GDM1 (cell line): ENCODE results near the gene BICDL2.

Experiments used
- DNase-seq: peaks from one replicate; lab custom pipeline; 2025; lab: John Stamatoyannopoulos, UW

The BICDL2 gene

GRCh38 chr16:2985462-2985861 is 51.3 kb downstream of the BICDL2 start:
- no peak for DNase-seq

DNA sequence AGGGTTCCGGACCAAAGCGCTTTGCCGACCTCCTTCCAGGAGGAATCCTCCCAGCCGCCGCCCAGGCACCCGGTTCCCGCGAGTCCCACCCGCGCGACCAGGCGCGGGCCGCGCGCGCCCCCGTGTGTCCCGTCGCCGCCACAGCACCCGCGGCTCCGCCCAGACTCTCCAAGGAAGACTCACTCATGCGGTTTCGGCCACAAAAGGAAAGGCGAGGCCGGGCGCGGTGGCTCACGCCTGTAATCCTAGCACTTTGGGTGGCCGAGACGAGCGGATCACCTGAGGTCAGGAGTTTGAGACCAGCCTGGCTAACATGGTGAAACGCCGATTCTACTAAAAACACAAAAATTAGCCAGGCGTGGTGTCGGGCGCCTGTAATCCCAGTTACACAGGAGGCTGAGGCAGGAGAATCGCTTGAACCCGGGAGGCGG is 53.0 kb downstream of the BICDL2 start:
- peak; percentile 68 for DNase-seq

DNA sequence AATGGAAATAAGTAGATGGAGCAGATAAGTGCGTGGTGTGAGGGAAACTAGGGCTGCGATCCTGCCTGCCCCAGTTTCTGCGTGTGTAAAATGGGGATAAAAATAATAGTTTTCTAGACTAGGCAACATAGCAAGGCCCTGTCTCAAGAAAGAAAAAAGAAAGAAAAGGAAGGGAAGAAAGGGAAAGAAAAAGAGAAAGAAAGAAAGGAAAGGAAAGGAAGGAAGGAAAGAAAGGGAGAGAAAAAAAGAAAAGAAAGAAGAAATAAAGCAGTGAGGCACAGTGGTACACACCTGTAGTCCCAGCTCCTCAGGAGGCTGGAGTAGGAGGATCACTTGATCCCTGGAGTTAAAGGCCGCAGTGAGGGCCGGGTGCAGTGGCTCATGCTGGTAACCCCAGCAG is 54.3 kb downstream of the BICDL2 start:
- no peak for DNase-seq

GRCh38 chr16:2981899-2982250 is 54.9 kb downstream of the BICDL2 start:
- no peak for DNase-seq

- DNase-seq = no peak
Observed at GRCh38 chr16:2981177-2981898, 55.4 kb downstream of the BICDL2 start.

GRCh38 chr16:2980227-2981176 is 56.2 kb downstream of the BICDL2 start, which contains the start of gene PKMYT1:
Gene PKMYT1, minus strand, starts transcription at chr16:2980446. Its CDS starts 789 bp downstream, at chr16:2979657.
- peak; percentile 87 for DNase-seq

DNA sequence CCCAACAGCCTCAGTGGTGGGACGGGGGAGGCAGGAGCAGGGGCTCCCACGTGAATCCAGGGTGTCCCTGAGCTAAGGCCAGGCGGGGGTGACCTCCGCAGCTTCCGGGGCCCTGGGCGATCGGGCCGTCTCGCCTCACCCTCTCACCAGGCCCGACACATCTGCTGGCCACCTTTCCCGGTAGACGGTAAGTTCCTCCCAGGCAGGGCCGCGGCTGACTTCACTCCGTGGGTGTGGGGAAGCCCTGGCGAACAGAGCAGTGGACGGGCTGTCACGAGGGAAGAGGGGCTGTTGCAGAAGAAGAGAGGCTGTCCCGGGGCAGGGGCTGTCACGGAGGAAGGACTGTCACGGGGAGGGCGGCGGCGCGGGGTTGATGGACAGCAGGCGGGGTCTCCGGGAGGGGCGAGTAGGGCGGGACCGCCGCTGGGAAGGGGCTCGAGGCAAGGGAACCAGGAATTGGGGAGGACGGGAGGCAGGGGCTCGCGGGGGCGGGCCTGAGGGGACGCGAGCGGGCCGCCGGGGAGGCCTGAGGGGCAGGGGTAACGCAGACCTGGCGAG is 57.0 kb downstream of the BICDL2 start:
- no peak for DNase-seq
